GM18520 (cell line): ENCODE measurements around the gene COL15A1.

Experiments used
- ATAC-seq: cut with Tn5 transposase; IDR thresholded peaks from one replicate; pipeline ENCODE4 v1.9.1; 2021; ENCODE audit not compliant: unreplicated experiment

COL15A1 gene

DNA sequence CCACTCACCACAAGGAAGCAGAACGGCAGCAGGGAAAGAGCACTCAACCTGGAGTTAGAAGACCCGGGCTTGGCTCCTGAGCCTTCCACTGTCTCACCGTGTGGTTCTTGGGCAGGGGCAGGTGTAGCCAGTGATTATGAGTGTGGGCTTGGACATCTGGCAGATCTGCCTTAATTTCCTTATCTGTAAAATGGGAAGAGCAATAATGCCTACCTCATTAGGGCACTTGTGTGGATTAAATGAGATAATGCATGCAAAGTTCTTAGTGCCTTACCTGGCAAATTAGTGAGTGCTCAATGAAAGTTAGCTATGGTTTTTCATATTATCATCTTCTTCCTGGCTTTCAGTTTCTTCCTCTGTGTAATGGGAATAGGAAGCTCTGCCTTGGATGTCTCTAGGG lies 28.1 kb upstream of the COL15A1 start:
- ATAC-seq = no peak

DNA sequence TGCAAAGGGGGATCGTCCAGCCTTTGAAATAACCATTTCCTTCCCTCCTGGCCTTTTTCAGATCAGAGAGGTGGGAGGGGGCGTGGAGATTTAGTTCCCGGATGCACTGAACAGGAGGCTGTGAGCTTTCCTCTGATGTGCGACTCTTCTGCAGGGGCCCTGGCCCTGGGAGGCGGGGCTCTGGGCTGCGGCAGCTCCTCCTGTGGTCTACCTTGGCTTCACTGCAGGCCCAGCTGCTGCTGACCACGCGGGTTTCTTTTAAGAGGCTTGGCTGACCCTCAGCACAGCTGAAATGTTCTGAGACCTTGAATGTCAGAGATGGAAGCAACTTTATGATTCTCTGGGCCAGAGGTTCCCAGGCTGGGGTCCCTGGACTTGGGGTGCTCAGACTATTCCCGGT lies 27.0 kb upstream of the COL15A1 start:
- no peak for ATAC-seq

DNA sequence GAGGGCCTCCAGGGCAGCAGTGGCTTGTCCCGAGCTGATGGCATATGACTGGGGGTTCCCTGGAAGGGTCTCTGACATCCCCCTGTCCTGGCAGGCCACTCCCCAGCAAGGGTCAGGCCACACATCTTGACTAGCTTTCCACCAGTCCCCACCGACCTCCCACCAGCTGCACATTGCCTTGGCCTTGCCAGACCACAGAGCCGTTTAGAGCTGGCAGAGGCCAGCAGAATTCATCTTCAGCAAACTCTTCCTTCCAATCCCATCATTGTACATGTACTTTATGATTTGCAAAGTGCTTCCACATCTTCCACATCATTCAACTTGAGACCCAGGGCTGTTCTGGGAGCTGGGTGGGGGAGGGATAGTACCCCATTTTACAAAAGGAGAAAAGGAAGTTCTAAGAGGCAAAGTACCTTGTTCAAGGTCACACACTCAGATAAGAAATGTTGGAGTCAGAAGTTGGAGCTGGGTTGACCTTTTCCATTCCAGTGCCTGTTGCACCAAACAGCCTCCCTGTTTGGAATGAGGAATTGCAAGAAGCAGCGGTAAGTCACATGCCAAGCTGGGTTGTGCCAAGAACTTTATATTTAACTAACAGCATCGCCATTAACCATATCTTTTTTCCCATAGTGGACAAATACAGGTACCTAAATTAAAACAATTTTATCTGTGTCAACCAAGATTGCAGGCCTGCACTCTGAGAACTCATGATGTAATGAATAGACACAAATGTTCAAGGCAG lies 25.8 kb upstream of the COL15A1 start:
- ATAC-seq = no peak

DNA sequence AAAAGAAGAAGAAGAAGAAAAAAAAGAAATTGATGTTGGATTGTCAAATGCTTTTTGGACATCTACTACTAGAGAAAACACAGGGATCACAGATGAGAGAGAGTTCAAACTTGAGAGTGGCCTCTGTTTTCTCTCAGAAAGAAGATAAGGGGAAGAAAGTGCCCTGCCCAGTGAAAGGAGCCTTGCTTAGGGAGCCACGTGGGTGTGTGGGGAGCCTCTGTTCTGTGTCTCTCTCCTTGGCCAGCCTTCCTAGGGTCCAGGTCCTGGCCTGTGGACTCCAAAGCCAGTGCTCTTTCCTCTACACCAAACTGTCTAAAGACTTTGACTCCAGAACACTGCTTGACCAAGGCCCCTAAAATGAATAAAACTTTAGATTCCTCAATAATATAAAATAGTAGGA lies 22.0 kb upstream of the COL15A1 start:
- ATAC-seq = no peak

DNA sequence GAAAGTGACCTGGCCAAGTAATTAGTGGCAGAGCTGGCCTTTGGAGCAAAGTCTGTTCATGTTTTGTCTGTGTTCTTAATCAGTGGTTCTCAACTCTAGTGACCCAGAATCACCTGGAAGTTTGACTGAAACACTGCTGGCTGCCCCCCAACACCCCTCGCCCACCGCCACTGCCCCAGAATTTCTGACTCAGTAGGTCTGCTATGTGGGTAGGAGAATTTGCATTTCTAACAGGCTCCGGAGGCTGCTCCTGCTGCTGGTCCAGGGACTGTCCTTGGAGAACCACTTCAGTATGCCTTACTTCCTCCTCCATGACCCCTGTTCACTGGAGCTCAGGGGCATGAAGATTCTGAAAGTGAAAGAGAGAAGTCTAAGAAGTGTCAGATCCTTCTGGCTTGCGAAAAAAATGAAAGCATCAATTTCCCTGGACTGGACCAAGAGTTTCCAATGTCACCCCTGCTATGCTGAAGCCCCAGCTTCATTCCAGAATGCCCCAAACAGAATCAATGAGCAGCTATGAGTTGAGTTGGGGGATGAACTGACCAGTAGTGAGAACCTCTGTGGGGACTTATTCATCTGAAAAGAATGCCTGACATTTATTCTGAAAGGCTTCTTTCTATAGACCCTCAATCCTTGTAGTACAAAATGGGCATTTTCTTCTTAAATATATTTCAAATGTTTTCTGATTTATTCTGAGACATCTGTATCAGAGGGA lies 20.8 kb upstream of the COL15A1 start:
- ATAC-seq = no peak

DNA sequence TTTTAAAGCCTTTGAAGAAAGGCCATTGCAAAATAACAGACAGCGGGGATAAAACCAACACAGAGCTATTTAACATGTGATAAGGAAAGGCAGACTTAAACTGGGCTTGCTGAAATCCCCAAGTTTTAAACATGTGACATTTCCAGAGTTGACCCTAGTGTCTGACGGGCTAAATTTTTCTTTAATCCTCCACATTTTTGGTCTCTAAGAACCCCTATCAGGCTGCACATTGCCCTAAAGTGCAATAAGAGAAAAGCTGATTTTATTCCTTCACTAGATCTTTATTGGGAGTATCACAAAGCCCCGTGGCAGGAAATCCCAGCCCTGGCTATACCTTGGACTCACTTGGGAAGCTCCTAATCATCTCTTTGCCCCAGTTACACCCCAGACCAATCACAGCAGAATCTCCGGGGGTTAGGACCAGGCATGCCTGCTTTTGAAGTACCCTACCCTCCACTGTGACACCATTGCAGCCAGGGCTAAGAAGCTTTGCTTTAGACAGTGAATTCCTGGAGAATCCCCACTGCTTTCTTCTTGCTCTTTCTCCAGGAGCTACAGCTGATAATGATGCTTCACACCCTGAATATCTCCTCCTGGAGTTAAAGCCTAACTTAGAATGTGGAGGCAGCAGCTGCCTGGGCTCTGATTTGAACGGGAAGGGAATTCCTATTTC lies 20.1 kb upstream of the COL15A1 start:
- ATAC-seq = no peak

DNA sequence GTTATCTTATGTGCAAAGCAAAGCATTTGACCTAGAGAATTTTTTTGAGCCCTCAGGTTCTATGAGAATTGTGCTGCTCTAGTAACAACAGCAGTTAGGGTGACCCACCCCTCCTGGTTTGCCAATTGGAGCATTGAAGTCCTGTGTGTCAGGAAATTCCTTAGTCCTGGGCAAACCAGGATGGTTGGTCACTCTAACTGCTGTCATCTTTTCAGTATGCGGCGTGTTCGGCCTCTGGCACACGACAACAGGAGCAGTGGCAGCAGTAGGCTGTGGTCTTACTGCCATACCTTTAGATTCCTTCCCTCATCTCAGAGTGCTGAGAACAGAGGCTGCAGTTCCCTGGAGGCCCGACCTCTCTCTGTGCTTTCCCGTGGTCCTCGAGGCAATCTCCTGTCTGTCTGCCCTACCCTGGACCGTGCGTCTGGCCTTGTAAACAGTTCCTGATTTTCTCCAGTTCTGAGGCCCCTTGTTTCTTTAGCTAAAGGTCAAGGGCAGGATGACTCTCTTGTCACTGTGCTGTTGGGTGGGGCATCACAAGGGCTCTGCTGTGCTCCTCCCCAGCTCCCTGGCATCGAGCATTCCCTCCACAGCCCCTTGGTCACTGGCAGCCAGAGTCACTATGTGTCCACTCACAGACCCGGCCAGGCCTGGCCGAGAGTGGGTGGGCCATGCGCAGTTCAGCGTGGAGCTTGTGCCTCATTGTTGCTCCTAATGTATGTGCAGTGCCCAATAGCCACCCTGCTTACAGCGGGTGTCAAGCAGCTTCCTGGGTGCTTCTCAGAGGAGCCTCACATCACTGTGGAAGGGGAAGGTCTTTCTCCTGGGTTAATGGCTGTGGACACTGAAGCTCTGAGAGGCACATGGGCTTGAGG lies 18.5 kb upstream of the COL15A1 start:
- no peak for ATAC-seq

DNA sequence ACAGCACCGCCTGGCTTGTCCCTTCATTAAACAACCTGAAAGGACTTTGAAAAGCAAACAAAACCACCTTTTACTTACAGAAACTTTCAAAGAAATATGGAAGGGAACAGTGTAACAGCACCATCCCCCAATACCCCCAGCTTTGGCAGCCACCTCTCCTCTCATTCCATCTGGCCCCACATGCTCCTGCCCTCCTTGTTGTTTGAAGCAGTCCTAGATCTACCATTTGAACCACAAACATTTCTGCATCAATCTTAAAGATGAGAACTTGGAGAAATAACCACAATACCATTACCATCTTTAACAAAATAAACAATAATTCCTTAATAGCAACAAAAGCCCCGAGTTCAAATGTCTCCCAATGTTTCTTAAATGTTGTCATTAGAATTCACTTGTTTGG lies 17.8 kb upstream of the COL15A1 start:
- ATAC-seq = no peak

DNA sequence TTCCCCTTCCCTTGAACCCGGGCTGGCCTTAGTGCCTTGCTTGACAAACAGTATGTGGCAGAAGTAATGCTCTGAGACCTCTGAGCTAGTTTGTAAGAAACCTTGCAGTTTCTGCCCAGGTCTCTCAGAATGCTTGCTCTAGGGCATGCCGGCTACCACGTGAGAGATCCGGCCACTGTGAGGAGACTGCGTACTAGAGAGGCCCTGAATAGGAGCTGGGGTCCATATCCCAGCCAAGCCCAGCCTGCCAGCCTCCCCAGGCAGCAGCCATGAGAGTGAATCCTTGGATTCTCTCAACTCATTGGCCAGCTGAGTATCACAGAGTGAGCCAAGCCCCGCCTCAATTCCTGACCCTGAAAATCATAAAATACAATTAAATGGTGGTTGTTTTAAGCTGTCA lies 16.0 kb upstream of the COL15A1 start:
- ATAC-seq = no peak

DNA sequence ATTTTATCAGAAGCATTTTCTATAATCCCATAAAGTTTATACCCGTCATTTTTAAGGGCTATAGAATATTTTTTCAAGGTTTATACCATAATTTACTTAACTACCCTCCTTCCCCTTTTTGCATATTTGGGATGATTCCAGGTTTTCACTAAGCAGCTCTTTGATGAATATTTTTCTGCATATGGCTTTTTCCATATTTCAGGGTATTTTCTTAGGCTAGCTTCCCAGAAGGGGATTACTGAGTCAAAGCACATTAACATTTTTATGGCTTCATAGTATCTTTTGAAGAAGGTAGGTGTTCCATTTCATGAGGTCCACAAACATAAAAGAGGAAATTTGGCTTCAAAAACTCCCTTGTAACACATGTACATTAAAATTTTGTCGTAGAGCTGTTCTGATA lies 14.6 kb upstream of the COL15A1 start:
- ATAC-seq = no peak

DNA sequence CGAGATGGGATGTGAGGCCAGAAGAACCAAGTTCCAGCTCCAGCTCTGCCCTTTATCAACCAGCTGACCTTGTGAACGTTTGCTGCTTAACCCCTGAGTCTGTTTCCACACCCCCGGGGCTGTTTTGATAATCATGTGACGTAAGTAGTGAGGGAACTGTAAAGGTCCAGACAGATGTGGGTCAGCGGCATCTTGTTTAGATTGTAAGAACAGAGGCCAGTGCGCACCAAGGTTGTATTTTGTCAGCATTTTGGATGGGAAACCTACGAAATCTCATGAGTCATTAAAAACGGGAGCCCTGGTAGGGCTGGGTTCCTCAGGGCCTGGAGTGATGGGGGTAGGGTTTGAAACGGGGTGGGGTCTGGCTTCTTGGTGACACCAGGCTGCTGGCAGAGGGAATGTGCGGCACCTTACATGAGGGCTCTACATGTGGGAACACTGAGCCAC lies 13.8 kb upstream of the COL15A1 start:
- no peak for ATAC-seq

DNA sequence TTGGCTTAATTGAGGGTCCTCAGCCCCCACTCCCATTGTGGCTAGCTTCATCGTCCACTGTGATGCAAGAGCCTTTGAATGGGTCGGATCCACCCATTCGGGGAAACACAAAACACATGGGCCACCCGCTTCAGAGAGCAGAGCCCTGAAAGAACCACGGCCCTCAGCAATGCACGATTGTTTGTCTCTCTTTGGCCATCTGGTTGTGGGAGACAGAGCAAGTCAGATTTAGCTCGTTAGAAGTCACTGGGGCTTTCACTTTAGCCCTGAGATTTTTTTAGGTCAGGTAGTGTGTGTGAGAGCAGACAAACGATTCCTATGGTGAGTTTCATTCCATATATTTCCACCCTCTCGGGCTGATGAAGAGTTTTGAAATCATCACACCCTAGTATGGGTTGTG lies 12.9 kb upstream of the COL15A1 start:
- no peak for ATAC-seq

DNA sequence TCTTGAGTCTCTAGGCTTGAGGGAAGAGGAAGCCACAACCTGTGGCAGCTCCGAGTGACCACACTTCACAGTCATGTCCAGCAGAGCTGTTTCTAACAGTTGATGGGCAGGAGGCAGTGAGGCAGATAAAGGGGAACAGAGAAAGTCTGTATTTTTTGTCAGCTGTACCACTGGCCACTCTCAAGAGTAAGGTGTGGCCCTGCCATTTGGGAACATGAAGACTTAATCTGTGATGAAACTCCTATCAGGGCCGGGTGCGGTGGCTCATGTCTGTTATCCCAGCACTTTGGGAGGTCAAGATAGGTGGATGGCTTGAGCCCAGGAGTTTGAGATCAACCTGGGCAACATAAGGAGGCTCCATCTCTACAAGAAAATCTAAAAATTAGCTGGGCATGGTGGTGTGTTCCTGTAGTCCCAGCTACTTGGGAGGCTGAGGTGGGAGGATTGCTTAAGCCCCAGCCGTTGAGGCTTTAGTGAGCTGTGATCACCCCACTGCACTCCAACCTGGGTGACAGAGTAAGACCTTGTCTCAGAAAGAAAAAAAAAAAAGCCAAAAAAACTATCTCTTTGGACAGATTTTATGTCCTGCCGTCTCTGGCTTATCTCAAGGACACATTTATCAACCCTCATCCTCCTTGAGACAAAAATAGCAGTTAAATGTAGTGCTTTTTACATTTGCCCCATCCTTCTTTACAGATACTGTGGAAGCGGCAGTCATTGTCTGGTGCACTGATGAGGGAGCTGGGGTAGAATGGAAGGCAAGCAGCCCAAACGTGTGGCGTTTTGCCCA lies 11.9 kb upstream of the COL15A1 start:
- no peak for ATAC-seq

DNA sequence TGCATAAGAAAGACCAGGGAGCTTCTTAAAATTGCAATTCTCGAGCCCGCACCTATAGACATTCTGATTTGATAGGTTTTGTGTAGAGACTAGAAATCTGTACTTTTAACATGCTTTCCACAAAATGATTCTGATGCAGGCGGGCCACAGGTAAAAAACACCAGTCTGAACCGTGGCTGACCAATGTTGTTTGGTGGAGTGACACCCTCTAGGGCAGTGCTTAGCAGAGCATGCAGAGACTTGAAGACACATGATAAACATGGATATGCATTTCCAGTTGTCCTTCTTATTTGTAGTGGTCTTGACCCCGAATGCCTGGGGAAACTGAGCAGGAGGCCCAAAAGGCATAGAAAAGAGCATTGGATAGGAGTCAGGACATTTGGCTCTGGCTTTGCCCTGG lies 10.5 kb upstream of the COL15A1 start:
- no peak for ATAC-seq

DNA sequence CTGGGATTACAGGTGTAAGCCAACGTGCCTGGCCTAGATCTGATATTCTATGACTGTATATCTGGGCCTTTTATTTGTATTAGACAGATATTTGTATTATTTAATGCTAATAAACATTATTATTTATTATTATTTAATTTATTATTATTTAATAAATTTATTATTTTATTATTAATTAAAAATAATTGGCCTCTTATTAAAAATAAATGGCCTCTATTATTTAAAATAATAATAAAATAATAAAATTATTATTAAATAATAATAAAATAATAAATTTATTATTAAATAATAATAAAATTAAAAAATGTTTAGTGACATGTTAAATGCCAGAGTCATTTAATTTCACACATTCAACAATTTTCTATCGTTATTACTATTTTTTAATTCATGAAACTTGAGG lies 9.8 kb upstream of the COL15A1 start:
- ATAC-seq = no peak

DNA sequence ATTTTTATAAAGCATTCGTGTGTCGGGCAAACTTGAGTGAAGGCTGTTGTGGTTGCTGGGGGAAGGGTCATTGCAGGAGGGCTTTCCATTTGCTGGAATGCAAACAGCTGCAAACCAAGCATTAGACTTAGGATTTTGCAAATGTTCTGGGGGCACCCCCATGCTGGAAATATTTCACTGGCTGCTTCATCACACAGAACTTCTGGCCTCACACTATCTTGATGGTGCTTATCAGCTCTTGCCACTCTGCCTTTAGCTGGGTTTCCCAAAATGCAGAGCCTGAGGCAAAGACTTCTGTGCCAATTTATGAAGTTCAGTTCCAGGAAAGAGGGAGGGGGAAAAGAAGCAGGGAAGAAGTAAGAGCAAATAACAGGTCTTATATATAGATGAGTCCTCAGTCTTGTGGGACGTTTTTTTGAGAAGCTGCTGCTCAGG lies 8.6 kb upstream of the COL15A1 start:
- no peak for ATAC-seq

DNA sequence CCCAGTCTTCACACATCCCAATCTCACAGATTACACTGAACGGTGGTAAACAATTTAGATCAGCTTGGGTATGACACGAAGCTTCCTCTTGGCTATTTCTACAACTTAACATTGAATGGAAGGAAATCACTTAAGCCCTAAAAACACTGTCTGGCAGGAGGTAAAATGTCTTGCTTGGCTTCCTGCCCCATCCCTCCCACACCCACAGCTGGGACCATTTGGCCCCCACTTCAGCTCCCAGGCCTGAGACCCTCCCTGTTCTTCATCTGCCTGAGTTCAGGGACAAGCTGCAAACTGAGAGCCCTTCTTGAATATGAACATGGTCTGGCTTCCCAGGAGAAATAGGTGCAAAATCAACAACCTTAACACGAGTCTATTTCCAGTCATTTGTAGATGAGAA lies 3.4 kb upstream of the COL15A1 start:
- no peak for ATAC-seq

DNA sequence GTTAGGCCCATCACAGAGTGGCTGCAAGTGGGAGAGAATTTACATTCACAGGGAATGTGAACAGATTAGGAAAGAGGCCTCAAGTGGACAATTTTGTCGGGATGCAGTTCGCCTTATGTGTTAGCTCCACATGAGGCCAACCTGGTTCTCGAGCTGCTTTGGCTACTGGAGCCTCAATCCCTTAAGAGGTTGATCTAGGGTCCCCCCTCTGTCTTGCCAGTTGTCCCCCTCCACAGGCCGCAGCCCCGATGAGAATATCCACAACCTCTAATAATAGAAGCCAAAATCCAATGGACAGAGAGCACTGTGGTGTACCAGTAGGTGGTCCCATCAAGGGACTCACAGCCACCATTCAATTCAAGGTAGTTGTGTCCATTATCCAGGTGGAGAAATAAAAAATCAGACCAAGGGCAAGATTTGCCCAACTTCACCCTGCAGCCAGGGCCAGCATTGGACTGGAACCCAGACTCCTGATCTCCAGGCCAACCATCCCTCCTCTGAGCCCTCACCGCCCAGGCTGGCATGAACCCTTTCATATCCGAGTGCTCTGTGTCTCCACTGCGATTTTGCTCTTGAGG lies 1.7 kb upstream of the COL15A1 start:
- no peak for ATAC-seq

DNA sequence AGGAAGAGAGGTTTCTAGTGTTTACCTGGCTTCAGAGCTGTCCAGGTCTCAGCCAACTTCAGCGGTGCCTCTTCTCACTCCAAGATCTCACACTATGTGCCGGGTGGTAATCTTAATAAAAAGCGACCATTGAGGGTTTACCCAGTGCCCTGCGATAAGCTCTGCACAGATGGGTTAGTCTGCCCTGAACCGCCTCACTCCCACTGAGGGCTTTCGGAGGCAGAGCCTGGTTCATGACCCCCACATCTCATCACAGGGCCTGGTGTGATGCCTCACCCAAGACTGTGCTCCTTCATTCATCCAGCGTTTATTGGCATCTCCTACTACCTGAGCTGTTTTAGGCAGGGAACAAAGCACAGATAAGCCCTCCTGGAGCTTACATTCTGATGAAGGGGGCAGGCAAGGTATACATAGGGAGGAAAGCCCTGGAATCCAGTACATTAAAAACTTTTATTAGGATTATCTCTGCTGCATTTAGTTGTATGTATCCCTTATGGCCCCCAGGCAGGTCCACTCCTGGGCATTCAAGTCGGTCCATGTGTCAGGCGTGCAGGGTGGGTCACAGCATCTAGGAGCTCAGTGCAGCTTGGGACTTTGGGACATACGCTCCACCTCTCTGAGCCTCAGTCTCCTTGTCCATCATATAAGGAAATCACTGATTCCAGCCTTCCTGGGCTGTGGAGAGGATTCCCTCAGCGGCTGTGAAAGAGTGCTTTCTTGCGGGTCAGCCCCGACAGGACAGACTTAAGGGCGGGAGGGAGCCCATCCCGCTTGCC lies 613 bp upstream of the COL15A1 start:
- ATAC-seq = no peak
